Measurements from ENCODE around the gene TMEFF2. TPM values are rescaled to one million over a fixed set of nuclear protein-coding genes. Genes with fewer than 3 reads are reported as not detected.
"Not testable (repeated sequence)": the region's sequence is repeated elsewhere in the genome, so short reads cannot be mapped to it uniquely, and the experiment has no call there.

TMEFF2 gene
- total RNA-seq, 4 donors from 2014 or later = 0.20 TPM; not detected in 3

- intact Hi-C loops (cut with DNase I; ENCODE audit: low total_unique reads) = no loop called here
- in situ Hi-C loops (cut with MboI; ENCODE audit: low sequenced_read_pairs in 4 of 4) = no loop called here
- Histone ChIP-seq H3K9me3 (no peaks in the 10 kb centered on the region), H3K4me1 (peaks cover 4% of the 10 kb centered on the region in 2 donors), H3K27me3 (no peaks in the 10 kb centered on the region), H3K4me3 (no peak overlapping the region), H3K27ac (no peak overlapping the region), H3K36me3 (no peaks in the 10 kb centered on the region)
- no peak for TF ChIP-seq POLR2A (IDR thresholded peaks at IDR 0.05)
- TF ChIP-seq, protein P1, sequence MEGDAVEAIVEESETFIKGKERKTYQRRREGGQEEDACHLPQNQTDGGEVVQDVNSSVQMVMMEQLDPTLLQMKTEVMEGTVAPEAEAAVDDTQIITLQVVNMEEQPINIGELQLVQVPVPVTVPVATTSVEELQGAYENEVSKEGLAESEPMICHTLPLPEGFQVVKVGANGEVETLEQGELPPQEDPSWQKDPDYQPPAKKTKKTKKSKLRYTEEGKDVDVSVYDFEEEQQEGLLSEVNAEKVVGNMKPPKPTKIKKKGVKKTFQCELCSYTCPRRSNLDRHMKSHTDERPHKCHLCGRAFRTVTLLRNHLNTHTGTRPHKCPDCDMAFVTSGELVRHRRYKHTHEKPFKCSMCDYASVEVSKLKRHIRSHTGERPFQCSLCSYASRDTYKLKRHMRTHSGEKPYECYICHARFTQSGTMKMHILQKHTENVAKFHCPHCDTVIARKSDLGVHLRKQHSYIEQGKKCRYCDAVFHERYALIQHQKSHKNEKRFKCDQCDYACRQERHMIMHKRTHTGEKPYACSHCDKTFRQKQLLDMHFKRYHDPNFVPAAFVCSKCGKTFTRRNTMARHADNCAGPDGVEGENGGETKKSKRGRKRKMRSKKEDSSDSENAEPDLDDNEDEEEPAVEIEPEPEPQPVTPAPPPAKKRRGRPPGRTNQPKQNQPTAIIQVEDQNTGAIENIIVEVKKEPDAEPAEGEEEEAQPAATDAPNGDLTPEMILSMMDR (IDR thresholded peaks at IDR 0.05 in 4 of 5, conservative IDR thresholded peaks at IDR 0.05 in 1 of 5) = no peak
- DNase-seq (no peak), ATAC-seq (no peak)
These were observed 271.1 kb downstream of the TMEFF2 start for GRCh38 chr2:191923652-191923997.

DNA sequence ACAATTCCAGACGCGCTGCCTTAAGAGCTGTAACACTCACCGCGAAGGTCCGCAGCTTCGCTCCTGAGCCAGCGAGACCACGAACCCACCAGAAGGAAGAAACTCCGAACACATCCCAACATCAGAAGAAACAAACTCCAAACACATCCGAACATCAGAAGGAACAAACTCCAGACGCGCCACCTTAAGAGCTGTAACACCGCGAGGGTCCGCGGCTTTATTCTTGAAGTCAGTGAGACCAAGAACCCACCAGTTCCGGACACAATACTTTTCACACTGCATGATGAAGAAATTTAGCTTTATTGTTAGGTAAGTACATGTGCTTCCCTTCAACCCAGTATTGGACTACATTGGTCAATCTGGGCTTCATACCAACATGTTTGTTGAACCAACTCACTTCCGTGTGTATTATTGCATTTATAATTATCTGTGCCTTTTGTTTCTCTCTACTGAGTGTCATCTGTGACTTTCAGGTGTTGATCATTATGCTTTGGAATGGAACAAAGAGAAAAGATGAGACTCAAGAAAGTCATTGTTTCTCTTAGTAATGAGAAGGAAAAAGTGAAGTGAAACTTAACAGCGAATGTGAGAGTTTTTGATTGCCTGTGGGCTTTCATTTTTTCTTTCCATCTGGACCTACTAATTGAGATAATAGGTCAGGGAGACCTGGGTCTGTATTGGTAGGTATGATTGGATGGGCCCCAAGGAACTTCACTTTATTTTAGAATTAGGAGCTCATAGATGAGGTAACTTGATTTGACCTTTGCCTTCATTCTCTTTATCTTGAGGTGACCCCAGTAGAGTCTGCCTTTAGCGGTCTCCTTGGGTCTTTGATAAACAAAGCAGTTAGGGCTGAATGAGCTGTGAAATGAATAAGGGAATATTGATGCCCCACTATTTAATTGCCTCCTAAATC, 271.7 kb downstream of the TMEFF2 start:
- Histone ChIP-seq H3K4me1 (peaks cover 2 to 4% of the 10 kb centered on the region in 2 donors), H3K36me3 (no peaks in the 10 kb centered on the region), H3K9me3 (no peaks in the 10 kb centered on the region), H3K27me3 (no peaks in the 10 kb centered on the region), H3K4me3 (no peak overlapping the region), H3K27ac (no peak overlapping the region)
- TF ChIP-seq, protein P1 (IDR thresholded peaks at IDR 0.05 in 4 of 5, conservative IDR thresholded peaks at IDR 0.05 in 1 of 5) = no peak
- DNase-seq = no peak
- in situ Hi-C loops (cut with MboI; ENCODE audit: low sequenced_read_pairs in 4 of 4) = no loop called here
- ATAC-seq = no peak
- intact Hi-C loops (cut with DNase I; ENCODE audit: low total_unique reads) = no loop called here

GRCh38 chr2:191921650-191922049, 273.1 kb downstream of the TMEFF2 start:
- H3K36me3 ChIP-seq; H3K27me3 ChIP-seq; in situ Hi-C loops (cut with MboI; ENCODE audit: low sequenced_read_pairs in 4 of 4); H3K27ac ChIP-seq; intact Hi-C loops (cut with DNase I; ENCODE audit: low total_unique reads); H3K9me3 ChIP-seq; ATAC-seq; H3K4me1 ChIP-seq; DNase-seq; H3K4me3 ChIP-seq: not testable (repeated sequence)

- in situ Hi-C loops (cut with MboI; ENCODE audit: low sequenced_read_pairs in 4 of 4) (no loop called here), intact Hi-C loops (cut with DNase I; ENCODE audit: low total_unique reads) (no loop called here)
- no peak for DNase-seq
- Histone ChIP-seq H3K9me3 (no peaks in the 10 kb centered on the region), H3K4me3 (no peak overlapping the region), H3K4me1 (no peaks in the 10 kb centered on the region), H3K27ac (no peak overlapping the region), H3K36me3 (no peaks in the 10 kb centered on the region), H3K27me3 (peaks cover 0 to 5% (median 0%) of the 10 kb centered on the region in 3 donors)
- no peak for ATAC-seq
- TF ChIP-seq, protein P1 (IDR thresholded peaks at IDR 0.05 in 4 of 5, conservative IDR thresholded peaks at IDR 0.05 in 1 of 5) = no peak
- TF ChIP-seq POLR2A (IDR thresholded peaks at IDR 0.05) = no peak
These were observed 274.2 kb downstream of the TMEFF2 start for GRCh38 chr2:191920502-191920901.

- Histone ChIP-seq H3K9me3 (no peaks in the 10 kb centered on the region), H3K4me1 (no peaks in the 10 kb centered on the region), H3K27ac (no peak overlapping the region), H3K27me3 (peaks cover 0 to 5% (median 0%) of the 10 kb centered on the region in 3 donors), H3K36me3 (no peaks in the 10 kb centered on the region), H3K4me3 (no peak overlapping the region)
- in situ Hi-C loops (cut with MboI; ENCODE audit: low sequenced_read_pairs in 4 of 4) = no loop called here
- ATAC-seq (no peak), DNase-seq (no peak)
- intact Hi-C loops (cut with DNase I; ENCODE audit: low total_unique reads) = no loop called here
- no peak for TF ChIP-seq POLR2A (IDR thresholded peaks at IDR 0.05)
- TF ChIP-seq, protein P1 (IDR thresholded peaks at IDR 0.05 in 4 of 5, conservative IDR thresholded peaks at IDR 0.05 in 1 of 5) = no peak
These were observed 276.6 kb downstream of the TMEFF2 start for GRCh38 chr2:191917967-191918651.

All from gastrocnemius medialis (tissue), 4 donors.